Mammary epithelial cell (primary cell): ENCODE results near the gene HTT.

ENCODE experiments used
- EZH2 ChIP-seq: IDR thresholded peaks from 2 replicates; pipeline ENCODE4 v1.6.1; 2012; ENCODE audit warnings: low read length, inconsistent platforms, borderline replicate concordance
- TF ChIP-seq, protein P1 (sequence below), 2 donors: IDR thresholded peaks in 1 of 2; conservative IDR thresholded peaks in 1 of 2; 2 replicates each; pipeline ENCODE4 v1.5.1; 2011 to 2012; ENCODE audit warnings: inconsistent platforms in 2 of 2, low read length in 2 of 2, mild to moderate bottlenecking in 2 of 2, control low read depth in 1 of 2, low read depth in 1 of 2; ENCODE audit not compliant: insufficient read depth in 1 of 2; ENCODE audit errors: extremely low read depth in 1 of 2

DNA sequence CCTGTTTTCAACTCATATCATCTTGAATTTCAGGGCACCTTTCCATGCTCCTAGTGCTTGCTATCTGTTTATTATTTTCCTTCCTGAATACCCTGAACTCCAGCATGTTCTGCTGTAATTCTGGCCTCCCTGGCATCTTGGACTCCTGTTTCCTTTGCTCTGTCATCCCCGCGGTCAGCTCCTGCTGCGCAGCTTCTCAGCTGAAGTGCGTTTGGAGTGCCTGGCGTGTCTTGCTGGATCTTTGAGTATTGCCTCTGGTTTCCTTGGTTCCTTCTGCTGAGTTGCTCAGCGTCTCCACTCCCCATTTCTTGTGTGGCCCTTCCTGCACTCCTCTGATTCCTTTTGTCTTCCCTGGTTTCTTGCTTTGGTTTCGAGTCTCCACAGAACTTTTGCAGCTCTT, 84.4 kb downstream of the HTT start:
- TF ChIP-seq, protein P1, sequence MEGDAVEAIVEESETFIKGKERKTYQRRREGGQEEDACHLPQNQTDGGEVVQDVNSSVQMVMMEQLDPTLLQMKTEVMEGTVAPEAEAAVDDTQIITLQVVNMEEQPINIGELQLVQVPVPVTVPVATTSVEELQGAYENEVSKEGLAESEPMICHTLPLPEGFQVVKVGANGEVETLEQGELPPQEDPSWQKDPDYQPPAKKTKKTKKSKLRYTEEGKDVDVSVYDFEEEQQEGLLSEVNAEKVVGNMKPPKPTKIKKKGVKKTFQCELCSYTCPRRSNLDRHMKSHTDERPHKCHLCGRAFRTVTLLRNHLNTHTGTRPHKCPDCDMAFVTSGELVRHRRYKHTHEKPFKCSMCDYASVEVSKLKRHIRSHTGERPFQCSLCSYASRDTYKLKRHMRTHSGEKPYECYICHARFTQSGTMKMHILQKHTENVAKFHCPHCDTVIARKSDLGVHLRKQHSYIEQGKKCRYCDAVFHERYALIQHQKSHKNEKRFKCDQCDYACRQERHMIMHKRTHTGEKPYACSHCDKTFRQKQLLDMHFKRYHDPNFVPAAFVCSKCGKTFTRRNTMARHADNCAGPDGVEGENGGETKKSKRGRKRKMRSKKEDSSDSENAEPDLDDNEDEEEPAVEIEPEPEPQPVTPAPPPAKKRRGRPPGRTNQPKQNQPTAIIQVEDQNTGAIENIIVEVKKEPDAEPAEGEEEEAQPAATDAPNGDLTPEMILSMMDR (conservative IDR thresholded peaks at IDR 0.05 in 1 of 2, IDR thresholded peaks at IDR 0.05 in 1 of 2; ENCODE audit: extremely low read depth in 1 of 2, insufficient read depth in 1 of 2, low read depth in 1 of 2, low read length in 2 of 2), result no peak
- no peak for TF ChIP-seq EZH2
